K562 (cell line): Measurements from ENCODE around the gene SETD5. TPM values are rescaled to one million over a fixed set of nuclear protein-coding genes. Genes with fewer than 3 reads are reported as not detected.

ENCODE experiments used
- DNMT1 ChIP-seq: fragments of 450-650 bp; IDR thresholded peaks from 2 replicates; pipeline ENCODE4 v1.6.1; 2016; ENCODE audit warnings: antibody characterized with exemption, mild to moderate bottlenecking
- IRF9 ChIP-seq: fragments of 450-650 bp; IDR thresholded peaks from 2 replicates; pipeline ENCODE4 v1.6.1; 2016; ENCODE audit warnings: missing biosample characterization, missing genetic modification characterization
- LARP7 ChIP-seq: fragments of 450-650 bp; IDR thresholded peaks from 2 replicates; pipeline ENCODE4 v1.6.1; 2016
- MCM7 ChIP-seq, 2 experiments: fragments of 450-650 bp; IDR thresholded peaks; 2 replicates each; pipeline ENCODE4 v1.6.1; 2016 to 2018
- MITF ChIP-seq: IDR thresholded peaks from 2 replicates; pipeline ENCODE4 v1.6.1; 2014; ENCODE audit warnings: antibody characterized with exemption
- NFIC ChIP-seq: fragments of 450-650 bp; IDR thresholded peaks from 2 replicates; pipeline ENCODE4 v1.6.1; 2017; ENCODE audit warnings: mild to moderate bottlenecking, inconsistent platforms
- NONO ChIP-seq, 2 experiments: fragments of 200-400 bp in 1 of 2; fragments of 450-650 bp in 1 of 2; formaldehyde crosslinking in 1 of 2; IDR thresholded peaks; 2 replicates each; pipeline ENCODE4 v1.6.1; 2017; ENCODE audit warnings: low read depth in 2 of 2, mild to moderate bottlenecking in 2 of 2, moderate library complexity in 2 of 2, low read length in 1 of 2
- PHB ChIP-seq: fragments of 250-450 bp; sonication (Bioruptor Pico); IDR thresholded peaks from 2 replicates; pipeline ENCODE4 v1.5.0; 2021
- PML ChIP-seq: IDR thresholded peaks from 2 replicates; pipeline ENCODE4 v1.6.1; 2012; ENCODE audit warnings: low read length, inconsistent platforms
- POLR2G ChIP-seq: fragments of 200-400 bp; formaldehyde crosslinking; IDR thresholded peaks from 2 replicates; pipeline ENCODE4 v1.6.1; 2017; ENCODE audit warnings: low read depth, mild to moderate bottlenecking, antibody characterized with exemption, low read length, moderate library complexity
- PRPF4 ChIP-seq: fragments of 200-400 bp; formaldehyde crosslinking; IDR thresholded peaks from one replicate; pipeline ENCODE4 v1.6.1; 2017; ENCODE audit warnings: low read length, low read depth, mild to moderate bottlenecking; ENCODE audit not compliant: insufficient read depth, poor library complexity, severe bottlenecking
- RFX5 ChIP-seq: IDR thresholded peaks from 2 replicates; pipeline ENCODE4 v1.6.1; 2011; ENCODE audit warnings: low read depth, mild to moderate bottlenecking, improper control_type of control experiment, low read length
- RNF219 ChIP-seq: fragments of 250-450 bp; sonication (Bioruptor Pico); IDR thresholded peaks from 2 replicates; pipeline ENCODE4 v1.5.0; 2022; ENCODE audit warnings: mild to moderate bottlenecking
- SAFB2 ChIP-seq: fragments of 200-400 bp; formaldehyde crosslinking; IDR thresholded peaks from 2 replicates; pipeline ENCODE4 v1.6.1; 2018; ENCODE audit warnings: borderline replicate concordance, low read length, low read depth, moderate library complexity; ENCODE audit not compliant: severe bottlenecking
- SMAD4 ChIP-seq: fragments of 250-450 bp; sonication (Bioruptor Pico); conservative IDR thresholded peaks from 2 replicates; pipeline ENCODE4 v1.8.0; 2021; ENCODE audit warnings: inconsistent platforms, mild to moderate bottlenecking, moderate library complexity
- SUPT5H ChIP-seq: fragments of 450-650 bp; IDR thresholded peaks from 2 replicates; pipeline ENCODE4 v1.6.1; 2016
- TAF9B ChIP-seq: fragments of 450-650 bp; IDR thresholded peaks from 2 replicates; pipeline ENCODE4 v1.6.1; 2018; ENCODE audit warnings: mild to moderate bottlenecking; ENCODE audit not compliant: partially characterized antibody
- UBTF ChIP-seq, 2 experiments: IDR thresholded peaks; 2 replicates each; pipeline ENCODE4 v1.6.1; 2012; ENCODE audit warnings: improper control_type of control experiment in 2 of 2, low read depth in 2 of 2, low read length in 2 of 2, borderline replicate concordance in 1 of 2
- YY1 ChIP-seq, 3 experiments: IDR thresholded peaks; 2 replicates each; pipeline ENCODE4 v1.6.1; 2011; ENCODE audit warnings: low read length in 2 of 3, mild to moderate bottlenecking in 2 of 3, moderate library complexity in 2 of 3, borderline replicate concordance in 1 of 3, control low read depth in 1 of 3, low read depth in 1 of 3; ENCODE audit not compliant: insufficient read depth in 3 of 3, insufficient replicate concordance in 2 of 3, control insufficient read depth in 1 of 3, insufficient read length in 1 of 3; ENCODE audit errors: extremely low read depth in 1 of 3
- ZNF511 ChIP-seq: sonication (generic); formaldehyde crosslinking; IDR thresholded peaks from 2 replicates; pipeline ENCODE4 v1.8.0; 2022; ENCODE audit warnings: mild to moderate bottlenecking, missing genetic modification reagents
- polyA plus RNA-seq, 8 experiments: library from polyadenylated mRNA; depleted of rRNA in 4 of 8; stranded (reverse) in 5 of 8; unstranded in 3 of 8; fragments of >200 nt; fragmentation: Nextera tagmentation in 2 of 8; fragmentation: Illumina TruSeq in 1 of 8; extraction: Ambion mirVana in 2 of 8; extraction: Trizol in 1 of 8; gene quantifications; 2 replicates each; pipeline versions ENCODE4 v1.2.1 to v1.2.3, GENCODE V29; 2011 to 2014; ENCODE audit warnings: inconsistent platforms in 1 of 8, missing spikeins in 1 of 8
- total RNA-seq, 7 experiments: library from RNA; depleted of rRNA in 6 of 7; stranded (reverse); fragments of >200 nt in 6 of 7; fragmentation: Illumina TruSeq in 2 of 7; extraction: Trizol in 2 of 7; gene quantifications; 2 replicates each; pipeline versions ENCODE4 v1.2.1 to v1.2.3, GENCODE V29; 2011 to 2021; ENCODE audit warnings: low replicate concordance in 1 of 7

SETD5 gene
- total and polyA plus RNA-seq, 9 of the 15 experiments (the other 6 are each of a cell fraction or from before 2014, with no cell fraction given) = 20.8 to 135 (median 87.2) TPM

- peak; percentile 11 for TF ChIP-seq PRPF4
- no peak for TF ChIP-seq IRF9 (tag)
- TF ChIP-seq YY1 (IDR thresholded peaks at IDR 0.05; ENCODE audit: borderline replicate concordance in 1 of 3, control insufficient read depth in 1 of 3, extremely low read depth in 1 of 3, insufficient read depth in 3 of 3, insufficient read length in 1 of 3, insufficient replicate concordance in 2 of 3, low read depth in 1 of 3, low read length in 2 of 3) = peak in 2 of 3 experiments; percentile 16 to 52
- TF ChIP-seq ZNF511 (CRISPR knock-in tag) = 0 out of 2 replicates have a peak, but pooled peaks have one; percentile 2
- TF ChIP-seq SAFB2 = no peak
- TF ChIP-seq RNF219 (CRISPR knock-in tag) = no peak
- TF ChIP-seq TAF9B = peak; percentile 92
- TF ChIP-seq MCM7 (IDR thresholded peaks at IDR 0.05) = no peak
- no peak for TF ChIP-seq UBTF (IDR thresholded peaks at IDR 0.05; ENCODE audit: borderline replicate concordance in 1 of 2, low read depth in 2 of 2, low read length in 2 of 2)
- 0 out of 2 replicates have a peak, but pooled peaks have one; percentile 37 for TF ChIP-seq LARP7
- peak; percentile 84 for TF ChIP-seq PML
- TF ChIP-seq DNMT1 = 0 out of 2 replicates have a peak, but pooled peaks have one; percentile 53
- TF ChIP-seq POLR2G = peak; percentile 89
- peak; percentile 32; the same call in 1 of the 2 replicates for TF ChIP-seq RFX5
- no peak for TF ChIP-seq PHB (CRISPR knock-in tag)
- peak; percentile 88 for TF ChIP-seq SMAD4 (CRISPR knock-in tag)
- no peak for TF ChIP-seq MITF
- peak; percentile 66 for TF ChIP-seq NFIC
- TF ChIP-seq NONO (IDR thresholded peaks at IDR 0.05; ENCODE audit: low read depth in 2 of 2, low read length in 1 of 2) = peak in 1 of 2 experiments; percentile 79; a peak in 2 of 4 replicates
- peak; percentile 99 for TF ChIP-seq SUPT5H
Measured at GRCh38 chr3:9397332-9397905, at the start of gene SETD5 (continued).
